ENCODE measurements around the gene THAP3. TPM values are rescaled to one million over a fixed set of nuclear protein-coding genes. Genes with fewer than 3 reads are reported as not detected.

Gene THAP3
- total and polyA plus RNA-seq, 9 of the 15 experiments (the other 6 are each of a cell fraction or from before 2014, with no cell fraction given): 1.9 to 31.2 (median 18.2) TPM

- intact Hi-C loops (cut with micrococcal nuclease) (loop anchor here (2.0 kb wide), 1 partner anchor 70 kb away; no protein-coding TSS in a partner anchor), in situ Hi-C loops (cut with MboI) (no loop called here)
- Histone ChIP-seq H3K79me2 (ENCODE audit: control insufficient read depth, insufficient read depth, low read length) (peaks cover 8% of the 10 kb centered on the region; the same call in 2 of the 3 replicates), H2AFZ (ENCODE audit: low read depth, low read length) (no peak overlapping the region), H3K27ac (ENCODE audit: extremely low read depth, low read depth, low read length) (no peak overlapping the region), H3K4me1 (replicated peaks in 1 of 2; ENCODE audit: control insufficient read depth in 2 of 2, insufficient read depth in 2 of 2, low read length in 2 of 2) (no peaks in the 10 kb centered on the region), H3K27me3 (ENCODE audit: control insufficient read depth in 2 of 2, insufficient read depth in 2 of 2, low read length in 2 of 2) (no peaks in the 10 kb centered on the region), H3K4me3 (no peak overlapping the region), H3K9ac (ENCODE audit: insufficient read depth in 1 of 2, low read depth in 2 of 2, low read length in 2 of 2) (no peak overlapping the region), H3K9me3 (replicated peaks; ENCODE audit: control insufficient read depth, insufficient read depth, low read depth, low read length) (no peaks in the 10 kb centered on the region), H3K9me1 (ENCODE audit: control insufficient read depth, insufficient read depth, low read length) (no peaks in the 10 kb centered on the region), H3K36me3 (ENCODE audit: control insufficient read depth, insufficient read depth, low read length) (peaks cover 71% of the 10 kb centered on the region), H4K20me1 (replicated peaks; ENCODE audit: control insufficient read depth, insufficient read depth, low read length) (no peaks in the 10 kb centered on the region), H3K4me2 (ENCODE audit: insufficient read depth, low read length) (no peak overlapping the region)
- no peak for ATAC-seq
- FAIRE-seq: no peak
- CTCF ChIA-PET (ENCODE audit: low intra/inter-chr PET ratio): no interaction called here
- 89% methylated on average over 5 of the region's 5 CpGs for WGBS (ENCODE audit: insufficient coverage, low coverage, missing lambda C conversion rate)
- POLR2A ChIA-PET: interaction anchor here (0.6 kb wide), 2 partner anchors 11 to 12 kb away, joined by 3 read pairs; no protein-coding TSS in a partner anchor
- DNase-seq (ENCODE audit: extremely low read depth in 1 of 4, low spot score in 3 of 4): no peak
- BruUV-seq (replicated peaks): no TSS peak
- TF ChIP-seq HMBOX1 (IDR thresholded peaks at IDR 0.05) (no peak), THAP7 (CRISPR knock-in tag; IDR thresholded peaks at IDR 0.05) (no peak), SMARCC2 (IDR thresholded peaks at IDR 0.05; ENCODE audit: low read depth) (no peak), RREB1 (CRISPR knock-in tag; IDR thresholded peaks at IDR 0.05) (no peak), HDAC3 (IDR thresholded peaks at IDR 0.05; ENCODE audit: borderline replicate concordance, partially characterized antibody) (no peak), TSHZ1 (CRISPR knock-in tag; IDR thresholded peaks at IDR 0.05) (no peak), GATAD2A (IDR thresholded peaks at IDR 0.05) (no peak), MNT (conservative IDR thresholded peaks at IDR 0.05) (no peak)
Observed at GRCh38 chr1:6658359-6659060, 33.8 kb downstream of the THAP3 start.

Data from K562 (cell line).